Cortex of kidney (tissue), 1 donor: ENCODE results near the gene KIF5A.

Experiments
- DNase-seq: peaks from one replicate; lab custom pipeline; 2025; lab: John Stamatoyannopoulos, UW

The KIF5A gene

GRCh38 chr12:57520053-57520818, 29.6 kb upstream of the KIF5A start, which contains the start of gene DDIT3:
TSS of gene DDIT3 (minus strand) at chr12:57520514. CDS start at chr12:57517406, 3,108 bp downstream.
- DNase-seq, result peak; percentile 90

GRCh38 chr12:57521525-57522010, 28.3 kb upstream of the KIF5A start:
- DNase-seq, result no peak

GRCh38 chr12:57522011-57522886, 27.6 kb upstream of the KIF5A start, which contains the start of gene MBD6:
TSS of gene MBD6 (plus strand) at chr12:57522824. CDS start at chr12:57524304, 1,480 bp downstream.
- DNase-seq, result peak; percentile 62

DNA sequence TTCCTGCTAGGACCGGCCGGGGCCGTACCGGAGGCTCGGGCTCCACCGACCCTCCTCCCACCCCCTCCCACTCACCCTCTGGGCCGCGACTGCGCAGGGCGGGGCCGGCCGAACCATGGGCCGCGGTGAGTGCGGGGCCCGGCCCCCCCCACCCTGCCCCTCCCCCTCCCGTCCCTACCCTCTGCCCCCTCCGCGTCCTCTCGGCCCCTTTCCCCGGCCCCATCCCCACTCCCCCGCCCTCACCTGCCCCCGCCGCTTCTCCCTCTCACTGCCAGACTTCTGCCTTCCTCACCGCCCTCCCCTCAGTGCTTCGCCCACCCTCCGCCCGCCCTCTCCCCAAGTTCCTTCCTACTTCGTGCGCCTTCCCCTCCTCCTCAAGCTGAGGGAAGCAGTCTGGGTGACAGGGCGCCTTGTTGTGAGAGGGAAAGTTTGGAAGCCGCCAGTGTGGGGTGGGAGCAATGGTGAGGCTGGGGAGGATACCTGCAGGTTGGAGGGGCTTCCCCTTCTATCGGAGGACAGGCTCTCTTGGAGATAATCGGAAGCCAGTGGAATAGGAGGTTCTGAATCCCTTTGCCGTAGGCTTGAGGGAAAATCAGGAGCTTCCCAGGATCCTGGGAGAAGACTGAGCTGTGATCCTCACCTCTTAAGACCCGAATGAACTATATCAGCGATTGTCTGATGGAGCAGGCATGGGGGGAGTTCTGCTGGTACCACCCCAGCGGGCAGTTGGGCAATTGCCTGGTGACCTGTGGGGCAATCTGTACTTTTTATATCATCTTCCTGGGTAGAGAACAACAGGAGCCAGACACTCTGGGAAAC, 26.7 kb upstream of the KIF5A start:
- DNase-seq, result no peak

GRCh38 chr12:57523706-57524614, 25.9 kb upstream of the KIF5A start:
- DNase-seq, result no peak

- DNase-seq, result no peak
Observed at GRCh38 chr12:57524814-57525614, 24.8 kb upstream of the KIF5A start.

- no peak for DNase-seq
Observed at GRCh38 chr12:57525615-57526383, 24.0 kb upstream of the KIF5A start.

- DNase-seq, result no peak
Observed at GRCh38 chr12:57526477-57527126, 23.2 kb upstream of the KIF5A start.

DNA sequence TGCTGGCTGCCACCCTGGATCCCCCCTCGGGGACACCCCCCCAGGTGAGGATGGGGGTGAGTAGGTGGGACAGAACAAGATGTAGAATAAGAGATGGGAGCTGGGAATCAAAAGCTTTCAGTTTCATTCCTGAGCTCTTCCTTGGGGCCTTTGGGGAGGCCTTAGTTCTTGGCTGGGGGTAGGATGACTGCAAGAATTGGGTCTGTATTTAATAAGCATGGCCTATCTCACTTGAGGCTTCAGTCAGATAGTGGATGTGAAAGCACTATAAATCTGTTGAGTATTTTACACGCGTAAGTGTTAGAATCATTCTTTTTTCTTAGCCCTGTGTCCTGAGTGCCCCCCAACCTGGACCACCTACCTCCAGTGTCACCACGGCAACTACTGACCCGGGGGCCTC, 22.7 kb upstream of the KIF5A start:
- no peak for DNase-seq

- DNase-seq, result no peak
Observed at GRCh38 chr12:57528176-57528575, 21.7 kb upstream of the KIF5A start.

DNA sequence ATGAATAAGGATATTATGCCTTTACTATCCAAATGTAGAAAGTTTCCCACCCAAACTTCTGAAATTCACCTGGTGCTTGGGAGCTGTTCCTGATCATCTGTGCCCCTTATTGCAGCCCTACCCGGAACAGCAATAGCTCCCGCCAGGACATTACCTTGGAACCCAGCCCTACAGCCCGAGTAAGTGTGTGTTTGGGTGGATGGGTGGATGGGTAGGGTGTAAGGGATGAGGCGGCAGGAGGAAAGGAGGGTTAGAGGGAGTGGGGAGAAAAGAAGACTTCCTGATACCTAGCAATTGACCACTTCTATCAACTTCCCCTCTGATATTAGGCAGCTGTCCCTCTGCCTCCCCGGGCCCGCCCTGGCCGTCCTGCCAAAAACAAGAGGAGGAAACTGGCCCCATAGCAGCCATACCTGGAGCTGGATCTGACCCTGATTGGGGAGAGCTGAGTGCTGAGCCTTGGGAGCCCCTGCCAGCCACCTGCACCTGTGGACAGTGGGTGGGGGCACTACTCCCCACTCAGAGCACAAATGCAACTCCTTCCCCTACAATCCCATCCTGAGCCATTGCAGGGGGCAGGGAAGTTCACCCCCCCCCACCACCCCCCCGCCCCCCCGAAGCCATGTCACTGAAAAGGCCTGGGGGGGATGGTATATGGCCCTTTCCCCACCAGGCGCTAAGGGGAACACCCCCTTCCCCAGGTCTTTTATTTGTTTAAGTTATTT, 20.9 kb upstream of the KIF5A start:
- DNase-seq, result no peak

DNA sequence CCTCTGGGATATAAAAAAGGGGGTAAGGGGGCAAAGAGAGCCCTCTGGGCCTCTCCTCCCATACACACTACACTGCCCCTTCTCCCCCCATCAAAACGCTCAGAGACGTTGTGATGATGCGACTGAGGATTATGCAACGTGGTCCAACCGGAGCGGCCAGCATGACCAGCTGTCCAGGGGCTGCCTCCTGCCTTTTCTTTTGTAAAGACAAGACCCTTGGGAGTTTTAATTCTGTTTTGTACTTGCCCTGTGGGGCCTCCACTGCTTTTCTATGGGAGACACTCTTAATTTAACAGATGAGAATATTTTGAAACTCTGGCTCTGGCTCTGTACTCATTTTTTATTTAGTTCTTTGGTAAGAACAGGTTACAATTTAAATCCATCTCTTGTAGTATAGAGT, 20.0 kb upstream of the KIF5A start:
- DNase-seq, result no peak

DNA sequence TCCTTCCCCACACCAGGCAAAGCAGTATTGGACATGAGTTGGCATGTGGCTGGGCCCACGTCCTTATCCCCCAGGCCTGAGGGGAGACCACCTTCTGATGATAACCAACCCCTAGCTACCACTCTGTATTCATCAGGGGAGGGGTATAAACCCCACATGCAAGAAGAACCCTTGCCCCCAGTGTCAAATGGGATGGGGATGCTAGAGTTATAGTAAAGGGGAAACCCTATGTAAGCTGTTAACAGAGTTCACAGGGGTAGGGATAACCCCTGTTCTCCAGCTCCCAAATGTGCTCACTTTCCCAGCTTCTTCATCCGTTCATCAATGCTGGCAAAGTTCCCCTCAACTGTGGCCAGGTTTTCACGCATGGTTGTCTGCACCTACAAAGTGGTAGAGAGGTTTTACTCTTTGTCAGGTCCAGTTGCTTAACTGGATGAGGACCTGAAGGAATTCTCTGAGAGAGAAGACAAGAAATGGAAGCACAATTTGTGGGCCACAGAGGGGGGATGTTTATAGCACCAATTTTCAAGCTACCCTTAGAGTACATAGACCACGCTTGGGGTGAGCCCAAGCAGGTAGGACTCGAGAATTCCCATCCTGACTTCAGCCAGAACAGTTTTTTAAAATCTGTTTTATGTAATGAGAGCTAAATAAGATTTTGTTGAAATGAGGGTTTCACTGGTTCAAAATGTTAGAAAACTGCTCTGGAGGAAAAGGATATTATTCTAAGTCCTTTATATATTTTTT, 19.3 kb upstream of the KIF5A start:
- no peak for DNase-seq

GRCh38 chr12:57531836-57532235, 18.0 kb upstream of the KIF5A start:
- no peak for DNase-seq

GRCh38 chr12:57533108-57533507, 16.7 kb upstream of the KIF5A start:
- no peak for DNase-seq

GRCh38 chr12:57534250-57534649, 15.6 kb upstream of the KIF5A start:
- no peak for DNase-seq

- DNase-seq, result no peak
Observed at GRCh38 chr12:57534991-57535543, 14.8 kb upstream of the KIF5A start.
